Nephron progenitor cell (in vitro differentiated cells): ENCODE results near the gene CTNNA3.
"Not testable (repeated sequence)": the region's sequence is repeated elsewhere in the genome, so short reads cannot be mapped to it uniquely, and the experiment has no call there.

Experiments used
- DNase-seq: peaks from one replicate; pipeline ENCODE4 v3.0.0; 2021
- H3K27ac Mint-ChIP-seq: 2 replicates; pipeline ENCODE4 v1.8.0; 2021; ENCODE audit warnings: mild to moderate bottlenecking, moderate library complexity, mixed read lengths
- H3K27me3 Mint-ChIP-seq: 2 replicates; pipeline ENCODE4 v1.8.0; 2021; ENCODE audit warnings: mild to moderate bottlenecking, low read depth, mixed read lengths; ENCODE audit not compliant: poor library complexity
- H3K36me3 Mint-ChIP-seq: 2 replicates; pipeline ENCODE4 v1.8.0; 2021; ENCODE audit warnings: low read depth, mixed read lengths
- H3K4me1 Mint-ChIP-seq: 2 replicates; pipeline ENCODE4 v1.8.0; 2021; ENCODE audit warnings: mixed read lengths
- H3K4me3 Mint-ChIP-seq: 2 replicates; pipeline ENCODE4 v1.8.0; 2021; ENCODE audit warnings: mild to moderate bottlenecking, moderate library complexity, mixed read lengths
- H3K9me3 Mint-ChIP-seq: 2 replicates; pipeline ENCODE4 v1.8.0; 2021; ENCODE audit warnings: mild to moderate bottlenecking, moderate library complexity, mixed read lengths
- CTCF ChIP-seq: fragments of 200-600 bp; sonication (generic); IDR thresholded peaks from 2 replicates; pipeline ENCODE4 v1.5.0; 2021; ENCODE audit warnings: antibody characterized with exemption

Gene CTNNA3

GRCh38 chr10:67257018-67257417 lies 439.0 kb downstream of the CTNNA3 start:
- Mint-ChIP-seq H3K27me3 (no peaks in the 10 kb centered on the region), H3K36me3 (no peaks in the 10 kb centered on the region), H3K4me1 (no peaks in the 10 kb centered on the region), H3K9me3 (no peaks in the 10 kb centered on the region), H3K4me3 (no peak overlapping the region), H3K27ac (no peak overlapping the region)
- no peak for DNase-seq
- TF ChIP-seq CTCF: no peak

- no peaks in the 10 kb centered on the region for H3K36me3 Mint-ChIP-seq
- no peaks in the 10 kb centered on the region for H3K4me1 Mint-ChIP-seq
- no peaks in the 10 kb centered on the region for H3K27me3 Mint-ChIP-seq
- TF ChIP-seq CTCF: no peak
- DNase-seq: no peak
- H3K4me3 Mint-ChIP-seq: no peak overlapping the region
- no peaks in the 10 kb centered on the region for H3K9me3 Mint-ChIP-seq
- no peak overlapping the region for H3K27ac Mint-ChIP-seq
Measured at GRCh38 chr10:67250686-67251085, 445.3 kb downstream of the CTNNA3 start.

GRCh38 chr10:67246066-67246555 lies 449.9 kb downstream of the CTNNA3 start:
- H3K4me3 Mint-ChIP-seq: no peak overlapping the region
- DNase-seq: no peak
- no peak overlapping the region for H3K27ac Mint-ChIP-seq
- no peaks in the 10 kb centered on the region for H3K9me3 Mint-ChIP-seq
- no peaks in the 10 kb centered on the region for H3K36me3 Mint-ChIP-seq
- TF ChIP-seq CTCF: no peak
- H3K27me3 Mint-ChIP-seq: no peaks in the 10 kb centered on the region
- H3K4me1 Mint-ChIP-seq: no peaks in the 10 kb centered on the region

GRCh38 chr10:67242528-67242927 lies 453.5 kb downstream of the CTNNA3 start:
- H3K9me3 Mint-ChIP-seq: no peaks in the 10 kb centered on the region
- no peak for TF ChIP-seq CTCF
- no peak overlapping the region for H3K27ac Mint-ChIP-seq
- no peaks in the 10 kb centered on the region for H3K27me3 Mint-ChIP-seq
- DNase-seq: no peak
- no peaks in the 10 kb centered on the region for H3K4me1 Mint-ChIP-seq
- H3K4me3 Mint-ChIP-seq: no peak overlapping the region
- no peaks in the 10 kb centered on the region for H3K36me3 Mint-ChIP-seq

- no peak for TF ChIP-seq CTCF
- DNase-seq: no peak
- H3K27ac Mint-ChIP-seq: no peak overlapping the region
- H3K9me3 Mint-ChIP-seq: peaks cover 4% of the 10 kb centered on the region
- H3K27me3 Mint-ChIP-seq: no peaks in the 10 kb centered on the region
- H3K4me1 Mint-ChIP-seq: no peaks in the 10 kb centered on the region
- no peak overlapping the region for H3K4me3 Mint-ChIP-seq
- no peaks in the 10 kb centered on the region for H3K36me3 Mint-ChIP-seq
Measured at GRCh38 chr10:67241451-67241850, 454.5 kb downstream of the CTNNA3 start.

GRCh38 chr10:67239864-67240497 lies 456.0 kb downstream of the CTNNA3 start:
- H3K36me3 Mint-ChIP-seq: no peaks in the 10 kb centered on the region
- H3K9me3 Mint-ChIP-seq: peaks cover 4% of the 10 kb centered on the region
- no peaks in the 10 kb centered on the region for H3K4me1 Mint-ChIP-seq
- H3K4me3 Mint-ChIP-seq: no peak overlapping the region
- no peaks in the 10 kb centered on the region for H3K27me3 Mint-ChIP-seq
- no peak overlapping the region for H3K27ac Mint-ChIP-seq
- no peak for TF ChIP-seq CTCF
- no peak for DNase-seq

DNA sequence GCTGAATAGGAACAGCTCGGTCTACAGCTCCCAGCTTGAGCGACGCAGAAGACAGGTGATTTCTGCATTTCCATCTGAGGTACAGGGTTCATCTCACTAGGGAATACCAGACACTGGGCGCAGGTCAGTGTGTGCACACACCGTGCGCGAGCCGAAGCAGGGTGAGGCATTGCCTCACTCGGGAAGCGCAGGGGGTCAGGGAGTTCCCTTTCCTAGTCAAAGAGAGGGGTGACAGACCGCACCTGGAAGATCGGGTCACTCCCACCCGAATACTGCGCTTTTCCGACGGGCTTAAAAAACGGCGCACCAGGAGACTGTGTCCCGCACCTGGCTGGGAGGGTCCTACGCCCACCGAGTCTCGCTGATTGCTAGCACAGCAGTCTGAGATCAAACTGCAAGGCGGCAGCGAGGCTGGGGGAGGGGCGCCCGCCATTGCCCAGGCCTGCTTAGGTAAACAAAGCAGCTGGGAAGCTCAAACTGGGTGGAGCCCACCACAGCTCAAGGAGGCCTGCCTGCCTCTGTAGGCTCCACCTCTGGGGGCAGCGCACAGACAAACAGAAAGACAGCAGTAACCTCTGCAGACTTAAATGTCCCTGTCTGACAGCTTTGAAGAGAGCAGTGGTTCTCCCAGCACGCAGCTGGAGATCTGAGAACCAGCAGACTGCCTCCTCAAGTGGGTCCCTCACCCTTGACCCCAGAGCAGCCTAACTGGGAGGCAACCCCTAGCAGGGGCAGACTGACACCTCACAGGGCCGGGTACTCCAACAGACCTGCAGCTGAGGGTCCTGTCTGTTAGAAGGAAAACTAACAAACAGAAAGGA lies 465.1 kb downstream of the CTNNA3 start:
- H3K4me1 Mint-ChIP-seq: peaks cover 13% of the 10 kb centered on the region
- H3K9me3 Mint-ChIP-seq: peaks cover 69% of the 10 kb centered on the region
- H3K27me3 Mint-ChIP-seq: not testable (repeated sequence)
- peak; percentile 28 for DNase-seq
- peaks cover 29% of the 10 kb centered on the region for H3K36me3 Mint-ChIP-seq
- H3K4me3 Mint-ChIP-seq: peak overlapping the region; percentile 87
- H3K27ac Mint-ChIP-seq: peak overlapping the region; percentile 17
